Muscle of back (tissue), 11 donors: ENCODE data around the gene FOLR2. TPM values are rescaled to one million over a fixed set of nuclear protein-coding genes. Genes with fewer than 3 reads are reported as not detected.
A peak's percentile ranks its signal among the peaks of the same experiment; 100 is the strongest.

Source experiments
- DNase-seq, 3 donors: peaks; one replicate each; pipeline versions ENCODE4 v3.0.0 to v3.0.0-alpha.2; 2013
- polyA plus RNA-seq, 10 donors: library from polyadenylated mRNA; unstranded; fragments of 120-200 nt; gene quantifications; one replicate each; pipeline ENCODE4 v1.2.1, GENCODE V29; 2013; ENCODE audit not compliant: insufficient read length in 10 of 10

The FOLR2 gene
- polyA plus RNA-seq, 10 donors, result 18.5 to 34.7 (median 22.5) TPM

GRCh38 chr11:72228844-72229231 is 12.2 kb downstream of the FOLR2 start:
- DNase-seq, result no peak

DNA sequence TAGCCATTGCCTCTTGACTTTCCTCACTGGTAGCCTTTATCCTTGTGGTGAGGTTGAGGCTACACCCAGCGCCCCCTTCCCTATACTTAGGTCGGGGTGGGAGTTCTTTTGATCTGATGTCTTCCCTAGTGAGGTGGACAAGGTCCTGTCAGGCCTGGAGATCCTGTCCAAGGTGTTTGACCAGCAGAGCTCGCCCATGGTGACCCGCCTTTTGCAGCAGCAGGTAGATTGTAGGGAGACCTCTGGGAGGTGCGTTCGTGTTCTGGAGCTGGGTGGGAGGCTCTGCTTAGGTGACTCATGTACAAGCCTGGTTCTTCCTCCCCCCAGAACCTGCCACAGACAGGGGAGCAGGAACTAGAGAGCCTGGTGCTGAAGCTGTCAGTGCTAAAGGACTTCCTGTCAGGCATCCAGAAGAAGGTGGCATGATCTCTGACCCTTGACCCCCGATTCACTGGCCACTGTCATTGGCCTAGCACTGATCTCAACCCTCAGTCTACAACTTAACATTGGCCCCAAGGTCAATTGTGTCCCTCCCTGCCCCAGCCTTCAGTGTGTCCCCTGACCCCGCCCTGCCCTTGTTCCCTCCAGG is 12.8 kb downstream of the FOLR2 start:
- no peak for DNase-seq

DNA sequence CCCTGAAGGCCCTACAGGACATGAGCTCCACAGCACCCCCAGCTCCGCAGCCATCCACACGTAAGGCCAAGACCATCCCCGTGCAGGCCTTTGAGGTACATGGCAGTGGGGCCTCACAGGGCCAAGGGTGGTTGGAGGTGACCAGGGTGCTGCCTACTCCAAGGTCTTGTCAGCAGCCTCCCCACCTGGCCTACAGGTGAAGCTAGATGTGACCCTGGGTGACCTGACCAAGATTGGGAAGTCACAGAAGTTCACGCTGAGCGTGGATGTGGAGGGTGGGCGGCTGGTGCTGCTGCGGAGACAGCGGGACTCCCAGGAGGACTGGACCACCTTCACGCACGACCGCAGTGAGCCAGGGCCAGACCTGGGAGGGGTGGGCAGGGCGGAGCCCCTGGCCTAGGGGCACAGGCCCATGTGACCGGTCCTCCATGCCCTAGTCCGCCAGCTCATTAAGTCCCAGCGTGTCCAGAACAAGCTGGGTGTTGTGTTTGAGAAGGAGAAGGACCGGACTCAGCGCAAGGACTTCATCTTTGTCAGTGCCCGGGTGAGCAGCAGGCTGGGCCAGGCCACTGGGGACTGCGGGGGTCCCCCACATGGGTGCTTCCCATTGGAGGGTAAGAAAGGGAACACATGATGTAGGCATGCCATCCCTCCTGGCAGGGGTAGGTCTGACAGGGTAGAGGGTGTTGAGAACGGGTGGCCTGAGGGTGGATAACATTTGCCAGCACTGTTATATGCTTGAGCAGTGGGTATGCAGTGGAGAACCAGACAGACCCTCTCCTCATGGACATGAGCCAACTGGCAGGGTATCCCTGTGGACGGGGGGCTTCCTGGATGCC is 13.6 kb downstream of the FOLR2 start:
- no peak for DNase-seq

GRCh38 chr11:72230764-72231365 is 14.3 kb downstream of the FOLR2 start:
- DNase-seq, result no peak

DNA sequence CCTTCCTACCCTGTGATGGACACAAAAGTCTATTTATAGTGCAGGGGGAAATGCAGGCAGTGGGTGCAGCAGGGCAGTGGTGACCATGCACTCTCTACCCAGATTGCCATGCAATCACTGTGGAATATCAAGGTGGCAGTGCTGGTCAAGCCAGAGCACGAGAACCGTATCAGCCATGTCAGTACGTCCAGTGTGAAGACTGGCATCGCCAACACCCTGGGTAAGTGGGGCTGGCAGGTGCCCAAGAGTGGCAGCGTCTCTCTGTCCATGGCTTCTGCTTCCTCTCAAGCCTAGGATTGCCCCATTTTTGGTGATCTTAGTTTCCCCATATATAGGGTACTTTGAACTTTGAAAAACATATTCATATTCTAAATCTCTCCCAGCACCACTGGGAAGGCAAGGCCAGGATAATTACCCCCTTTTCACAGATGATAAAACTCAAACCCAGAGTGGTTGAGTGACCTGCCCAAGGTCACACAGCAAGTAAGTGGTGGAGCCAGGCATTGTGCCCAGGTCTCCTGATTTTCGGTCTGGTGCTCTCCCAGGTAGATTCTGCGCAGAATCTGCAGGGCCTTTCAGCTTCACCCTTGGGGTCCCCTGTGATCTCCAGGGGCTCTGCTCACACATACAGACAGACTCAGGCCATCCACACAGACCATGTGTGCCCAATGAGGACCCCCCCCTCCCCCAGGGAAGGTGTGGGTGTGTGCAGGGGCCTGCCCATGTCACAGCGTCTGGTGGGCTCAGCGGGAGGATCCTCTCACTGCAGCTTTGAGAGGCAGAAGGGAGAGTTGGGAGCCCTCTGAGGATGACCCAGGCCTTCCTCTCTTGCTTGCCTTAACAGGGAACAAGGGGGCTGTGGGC is 15.0 kb downstream of the FOLR2 start:
- DNase-seq, result no peak

GRCh38 chr11:72232260-72233055 is 15.9 kb downstream of the FOLR2 start:
- DNase-seq, result no peak

- DNase-seq, result no peak
Observed at GRCh38 chr11:72233056-72233772, 16.6 kb downstream of the FOLR2 start.

GRCh38 chr11:72233773-72234513 is 17.3 kb downstream of the FOLR2 start:
- DNase-seq, result no peak

- DNase-seq, result no peak
Observed at GRCh38 chr11:72234514-72234830, 17.9 kb downstream of the FOLR2 start.

- DNase-seq, result no peak
Observed at GRCh38 chr11:72234920-72235319, 18.3 kb downstream of the FOLR2 start.

DNA sequence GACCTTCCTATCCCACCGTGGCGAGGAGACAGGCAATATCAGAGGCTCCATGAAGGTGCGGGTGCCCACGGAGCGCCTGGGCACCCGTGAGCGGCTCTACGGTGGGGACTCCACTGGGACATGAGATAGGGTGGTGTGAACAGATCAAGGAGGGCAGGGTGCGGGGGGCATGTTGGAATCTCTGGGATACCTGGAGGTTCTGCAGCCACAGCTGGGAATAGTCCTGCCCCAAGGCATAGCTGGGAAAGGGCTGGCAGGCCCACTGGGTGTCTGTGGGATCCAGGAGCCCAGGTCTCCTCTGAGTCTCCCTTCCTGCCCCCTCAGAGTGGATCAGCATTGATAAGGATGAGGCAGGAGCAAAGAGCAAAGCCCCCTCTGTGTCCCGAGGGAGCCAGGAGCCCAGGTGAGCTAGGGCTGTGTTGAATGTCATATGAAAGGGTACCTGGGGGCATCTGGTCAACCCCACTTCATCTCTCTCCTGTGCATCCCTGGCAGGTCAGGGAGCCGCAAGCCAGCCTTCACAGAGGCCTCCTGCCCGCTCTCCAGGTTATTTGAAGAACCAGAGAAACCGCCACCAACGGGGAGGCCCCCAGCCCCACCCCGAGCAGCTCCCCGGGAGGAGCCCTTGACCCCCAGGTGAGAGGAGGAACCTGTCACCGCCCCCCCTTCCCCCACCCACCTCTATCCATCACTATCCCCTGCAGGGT is 18.9 kb downstream of the FOLR2 start:
- DNase-seq, result no peak

- DNase-seq, result no peak
Observed at GRCh38 chr11:72236083-72236697, 19.6 kb downstream of the FOLR2 start.

DNA sequence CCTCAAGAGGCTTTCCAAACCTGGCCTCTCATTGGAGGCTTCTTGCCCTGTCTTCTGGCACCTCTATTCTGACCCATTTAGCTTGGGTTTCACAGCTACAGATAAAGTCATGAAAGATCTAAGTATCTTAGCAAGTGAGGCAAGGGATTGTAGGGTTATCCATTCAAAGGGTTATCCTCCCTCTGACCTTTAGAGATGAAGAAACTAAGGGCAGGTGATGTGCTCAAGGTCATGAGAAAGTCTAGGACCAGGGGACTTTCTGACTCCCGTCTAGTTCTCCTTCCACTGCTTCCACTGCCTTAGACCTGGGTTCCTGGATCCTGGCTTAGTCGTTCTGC is 20.1 kb downstream of the FOLR2 start:
- DNase-seq, result no peak

GRCh38 chr11:72237112-72237931 is 20.7 kb downstream of the FOLR2 start:
- no peak for DNase-seq

DNA sequence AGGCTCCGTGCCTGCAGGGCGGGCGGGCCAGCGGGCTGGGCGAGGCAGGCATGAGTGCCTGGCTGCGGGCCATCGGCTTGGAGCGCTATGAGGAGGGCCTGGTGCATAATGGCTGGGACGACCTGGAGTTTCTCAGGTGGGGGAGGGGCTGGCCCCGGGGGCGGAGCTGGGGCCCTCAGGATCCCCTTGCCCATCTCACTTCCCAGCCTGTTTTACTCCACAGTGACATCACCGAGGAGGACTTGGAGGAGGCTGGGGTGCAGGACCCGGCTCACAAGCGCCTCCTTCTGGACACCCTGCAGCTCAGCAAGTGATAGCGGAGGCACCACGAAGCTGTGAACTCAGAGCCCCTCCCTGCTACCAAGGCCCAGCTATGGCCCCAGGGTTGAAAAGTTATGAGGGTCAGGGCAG is 21.5 kb downstream of the FOLR2 start:
- DNase-seq, result peak in 2 of 3 donors; percentile 30 to 57

- no peak for DNase-seq
Observed at GRCh38 chr11:72238492-72239312, 22.1 kb downstream of the FOLR2 start.

DNA sequence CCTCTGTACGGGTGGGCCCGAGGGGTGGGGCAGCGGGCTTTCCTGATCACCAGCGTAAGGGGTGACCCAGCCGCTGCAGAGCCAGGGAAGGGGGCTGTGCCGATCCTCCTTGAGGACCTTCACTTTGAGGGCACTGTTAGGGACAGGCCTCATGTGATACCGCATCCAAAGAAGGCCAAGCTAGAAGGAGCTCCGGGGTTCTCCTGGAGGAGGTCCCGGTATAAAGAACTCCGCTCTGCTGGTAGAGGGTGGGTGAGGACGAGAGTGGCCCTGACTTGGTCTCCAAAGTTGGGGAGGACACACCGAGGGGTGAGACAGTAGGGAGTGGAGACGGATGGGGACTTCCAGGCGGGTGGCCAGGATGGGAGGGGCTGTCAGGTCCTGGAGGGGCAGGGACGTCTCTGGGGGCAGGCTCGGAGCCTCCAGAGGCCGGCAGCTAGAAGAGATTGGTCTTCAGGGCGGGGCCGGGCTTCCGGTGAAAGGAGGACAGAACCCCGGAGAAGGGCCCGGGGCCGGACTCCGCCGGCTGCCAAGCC is 22.8 kb downstream of the FOLR2 start:
- DNase-seq, result peak in 2 of 3 donors; percentile 28 to 61
